Islet precursor cell (in vitro differentiated cells): ENCODE measurements around the gene EDEM1.
A peak's percentile ranks its signal among the peaks of the same experiment; 100 is the strongest.
"Not testable (repeated sequence)": the region's sequence is repeated elsewhere in the genome, so short reads cannot be mapped to it uniquely, and the experiment has no call there.

Experiments
- DNase-seq: peaks from one replicate; pipeline ENCODE4 v3.0.0-alpha.2; 2018

Gene EDEM1

GRCh38 chr3:5181469-5182141 lies 5.9 kb upstream of the EDEM1 start:
- no peak for DNase-seq

- DNase-seq: not testable (repeated sequence)
These were observed 3.8 kb upstream of the EDEM1 start for GRCh38 chr3:5183714-5184113.

GRCh38 chr3:5184499-5184898 lies 3.0 kb upstream of the EDEM1 start:
- DNase-seq: no peak

DNA sequence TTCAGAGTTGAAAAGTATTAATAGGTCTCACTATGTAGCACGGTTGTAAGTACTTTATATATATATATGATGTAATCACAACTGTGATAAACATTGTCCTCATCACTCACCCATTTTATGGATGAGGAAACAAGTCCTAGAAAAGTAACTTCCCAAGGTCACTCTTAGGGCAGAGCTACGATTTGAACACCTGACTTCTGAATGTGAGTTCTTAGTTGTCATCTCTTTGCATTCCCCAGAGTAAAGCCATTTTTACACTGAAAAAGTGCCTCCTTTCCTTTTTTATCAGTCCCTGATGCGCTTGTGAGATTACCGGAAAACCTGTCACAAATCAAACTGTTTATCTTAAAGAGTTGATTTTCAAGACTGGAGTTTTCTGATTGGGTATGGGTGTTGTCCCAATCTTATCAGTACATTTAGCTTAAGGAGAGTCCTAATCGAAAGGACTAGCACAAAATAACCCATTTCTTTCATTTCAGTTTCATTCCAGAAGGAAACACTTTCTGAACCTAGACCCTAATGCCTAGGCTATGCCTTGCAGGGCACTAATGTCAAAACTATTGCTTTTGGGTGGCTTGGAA lies 2.3 kb upstream of the EDEM1 start:
- no peak for DNase-seq

GRCh38 chr3:5186089-5186857 lies 1.2 kb upstream of the EDEM1 start:
- no peak for DNase-seq

DNA sequence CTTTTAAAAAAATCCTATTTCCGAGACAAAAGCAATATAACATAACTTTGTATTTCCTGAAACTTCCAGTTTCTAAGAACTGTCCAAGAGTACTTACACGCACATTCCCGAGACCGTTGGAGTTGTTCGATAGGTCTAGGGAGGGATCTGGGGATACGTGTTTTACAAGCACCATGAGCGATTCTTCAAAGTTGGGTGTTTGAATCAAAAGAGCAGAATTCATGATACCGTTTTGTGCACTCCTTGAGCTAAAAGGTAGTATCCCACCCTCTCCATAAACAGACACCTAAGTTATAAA lies 700 bp upstream of the EDEM1 start:
- DNase-seq: no peak

DNA sequence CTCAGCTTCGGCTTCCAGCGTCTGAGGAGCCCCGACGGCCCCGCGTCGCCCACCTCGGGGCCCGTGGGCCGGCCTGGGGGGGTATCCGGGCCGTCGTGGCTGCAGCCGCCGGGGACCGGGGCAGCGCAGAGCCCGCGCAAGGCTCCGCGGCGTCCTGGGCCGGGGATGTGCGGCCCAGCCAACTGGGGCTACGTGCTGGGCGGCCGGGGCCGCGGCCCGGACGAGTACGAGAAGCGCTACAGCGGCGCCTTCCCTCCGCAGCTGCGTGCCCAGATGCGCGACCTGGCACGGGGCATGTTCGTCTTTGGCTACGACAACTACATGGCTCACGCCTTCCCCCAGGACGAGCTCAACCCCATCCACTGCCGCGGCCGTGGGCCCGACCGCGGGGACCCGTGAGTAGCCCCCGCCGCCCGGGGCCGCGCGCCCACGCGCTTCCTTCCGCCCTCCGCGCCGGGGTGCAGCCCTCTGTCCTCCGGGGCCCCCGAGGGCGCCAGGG lies 462 bp downstream of the EDEM1 start:
- DNase-seq: peak; percentile 57

DNA sequence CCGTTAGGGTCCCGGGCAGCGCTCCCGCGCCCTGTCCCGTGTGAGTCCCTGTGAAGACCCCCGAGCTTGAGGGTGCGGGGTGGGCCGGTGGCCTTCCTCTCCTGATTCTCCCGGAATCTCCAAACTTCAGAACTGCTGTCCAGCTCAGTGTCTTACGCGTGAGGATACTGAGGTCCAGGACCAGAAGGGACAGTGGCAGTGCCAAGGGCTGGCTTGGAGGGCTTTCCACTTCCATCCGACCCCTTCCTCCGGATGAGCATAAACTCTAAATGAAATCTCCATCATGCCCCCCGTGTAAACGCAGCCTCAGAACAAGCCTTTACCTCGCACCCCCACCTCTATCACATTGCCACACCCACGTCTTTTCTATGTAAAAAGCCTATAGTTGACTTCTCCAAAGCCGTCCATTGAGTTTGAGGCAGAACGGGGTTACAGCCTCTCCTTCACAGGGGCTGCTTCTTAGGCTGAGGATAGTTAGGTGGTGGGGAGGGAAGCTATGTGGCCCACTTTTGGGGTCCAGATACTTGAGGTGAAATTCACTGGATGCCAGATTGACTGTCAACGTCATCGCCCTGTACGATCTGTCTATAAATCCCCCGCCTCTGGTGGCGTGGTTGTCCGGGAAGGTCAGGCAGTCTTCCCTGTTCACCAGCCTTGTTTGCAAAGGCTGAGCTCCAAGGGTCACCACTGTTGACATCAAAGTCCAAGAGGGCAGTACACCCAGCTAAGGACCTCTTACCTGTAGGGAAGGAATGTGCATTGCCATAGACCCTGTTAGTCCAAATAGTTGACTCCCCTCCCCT lies 1.1 kb downstream of the EDEM1 start:
- peak; percentile 61 for DNase-seq

DNA sequence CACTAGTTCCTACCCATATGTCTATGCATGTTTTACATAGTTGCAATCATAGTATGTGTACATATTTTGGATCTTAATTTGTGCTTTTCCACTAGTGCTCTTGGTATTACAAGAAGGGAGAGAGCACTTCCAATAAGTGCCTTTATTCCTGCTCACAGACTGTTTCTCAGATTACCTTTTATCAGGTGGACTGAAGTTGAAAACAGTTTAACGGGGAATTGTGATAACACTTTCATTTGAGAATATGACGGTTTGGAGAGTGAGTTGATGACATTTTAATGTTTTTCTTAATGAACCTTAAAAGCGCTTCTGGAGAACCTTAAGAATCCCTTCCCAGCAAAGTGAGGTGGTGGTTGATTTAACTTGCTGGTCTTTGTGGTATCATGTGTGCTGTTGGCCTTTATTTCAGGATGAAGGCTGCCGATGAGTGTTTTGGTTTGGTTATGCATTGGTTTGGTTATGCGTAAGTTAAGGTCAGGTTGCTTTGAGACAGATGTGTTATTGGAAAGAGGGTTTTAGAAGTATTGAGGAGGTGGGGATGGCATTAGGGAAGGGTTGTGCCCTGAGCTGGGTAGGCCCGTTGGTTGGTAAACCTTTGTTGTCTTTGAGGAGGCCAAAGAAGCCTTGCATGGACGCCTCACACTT lies 2.8 kb downstream of the EDEM1 start:
- no peak for DNase-seq

DNA sequence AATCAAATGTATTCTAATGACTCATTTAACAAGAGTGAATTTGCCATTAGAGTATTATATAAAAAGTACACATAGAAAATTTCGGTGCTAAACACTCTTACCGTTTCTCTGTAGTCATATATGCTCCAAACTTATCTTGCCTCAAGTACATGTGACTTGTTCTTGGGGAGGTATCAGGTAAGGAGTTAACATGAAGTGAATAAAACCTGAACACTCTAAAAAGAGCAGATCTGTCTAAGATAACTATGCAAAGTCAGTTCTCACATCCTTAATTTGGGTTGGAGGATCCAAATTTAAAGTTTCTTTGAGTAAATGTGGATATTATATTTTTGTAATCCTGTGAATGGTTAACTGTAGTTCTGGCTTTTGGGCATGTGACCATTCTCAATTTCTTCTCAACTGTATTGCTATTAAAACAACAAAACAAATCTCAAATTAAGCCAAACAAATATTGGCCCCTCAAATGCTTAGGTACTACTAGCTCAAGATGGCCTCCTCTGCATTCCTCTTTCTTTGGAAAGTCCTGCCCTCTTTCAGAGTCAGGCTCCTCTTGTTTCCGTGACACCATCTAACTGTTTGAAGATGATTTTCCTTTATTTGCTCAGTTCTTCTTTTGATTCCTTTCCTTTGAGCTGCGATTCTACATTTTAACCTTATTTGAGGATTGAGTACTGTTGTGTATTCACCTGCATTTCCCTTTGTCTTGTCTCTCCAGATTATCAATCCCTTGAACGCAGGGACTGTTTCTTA lies 4.2 kb downstream of the EDEM1 start:
- DNase-seq: no peak

DNA sequence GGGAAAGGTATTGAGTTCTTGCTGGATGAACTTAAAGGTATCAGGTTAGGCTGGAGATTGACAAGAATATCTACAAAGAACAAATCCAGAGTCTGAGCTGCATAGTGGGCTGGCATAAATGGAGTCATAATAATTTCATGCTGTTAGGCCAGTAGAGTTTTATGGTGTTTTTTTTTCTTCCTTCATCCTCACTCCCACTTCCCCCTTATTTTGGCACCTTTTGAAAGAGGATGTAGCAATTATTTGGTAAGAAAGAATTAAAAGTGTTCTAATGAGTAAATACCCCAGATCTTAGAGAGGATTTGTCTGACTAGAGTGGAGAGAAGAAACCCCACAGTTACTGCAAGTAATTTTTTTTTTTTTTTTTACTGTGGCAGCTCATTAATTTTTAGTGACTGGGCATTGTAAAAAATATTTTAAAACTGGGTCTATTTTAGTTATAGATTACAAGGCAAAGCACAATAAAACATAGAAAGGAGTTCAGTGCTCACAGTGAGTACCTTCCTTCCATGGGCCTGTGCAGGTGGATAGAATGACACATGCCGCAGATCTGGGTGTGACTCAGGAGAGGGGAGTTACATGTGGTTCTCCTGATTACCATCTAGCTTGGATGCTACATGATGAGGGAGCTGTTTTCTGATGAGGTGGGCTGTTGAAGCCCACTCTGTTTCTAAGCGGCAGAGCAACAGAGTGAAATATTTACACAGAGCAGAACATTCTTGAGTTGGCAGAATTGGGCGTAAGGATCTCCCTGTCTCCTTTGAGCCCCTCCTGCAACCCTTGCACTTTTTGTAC lies 5.3 kb downstream of the EDEM1 start:
- no peak for DNase-seq

DNA sequence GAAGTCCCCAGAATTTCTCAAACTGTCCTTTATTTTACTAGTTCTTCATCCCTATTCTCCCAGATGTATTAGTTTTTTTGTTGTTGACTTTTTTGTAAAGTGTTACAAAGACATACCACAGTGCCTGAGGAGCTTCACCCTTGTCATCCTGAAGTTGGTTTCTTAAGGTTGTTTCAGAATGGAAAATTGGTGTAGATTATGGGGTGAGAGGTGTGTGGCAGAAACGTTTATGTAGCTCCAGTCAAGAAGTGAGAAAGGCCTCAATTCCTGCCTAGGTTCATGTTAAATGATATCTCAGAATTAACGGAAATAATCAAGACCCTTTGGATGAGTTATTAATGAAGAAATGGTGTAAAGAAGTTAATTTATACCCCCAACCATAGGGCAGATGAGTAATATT lies 6.8 kb downstream of the EDEM1 start:
- no peak for DNase-seq

DNA sequence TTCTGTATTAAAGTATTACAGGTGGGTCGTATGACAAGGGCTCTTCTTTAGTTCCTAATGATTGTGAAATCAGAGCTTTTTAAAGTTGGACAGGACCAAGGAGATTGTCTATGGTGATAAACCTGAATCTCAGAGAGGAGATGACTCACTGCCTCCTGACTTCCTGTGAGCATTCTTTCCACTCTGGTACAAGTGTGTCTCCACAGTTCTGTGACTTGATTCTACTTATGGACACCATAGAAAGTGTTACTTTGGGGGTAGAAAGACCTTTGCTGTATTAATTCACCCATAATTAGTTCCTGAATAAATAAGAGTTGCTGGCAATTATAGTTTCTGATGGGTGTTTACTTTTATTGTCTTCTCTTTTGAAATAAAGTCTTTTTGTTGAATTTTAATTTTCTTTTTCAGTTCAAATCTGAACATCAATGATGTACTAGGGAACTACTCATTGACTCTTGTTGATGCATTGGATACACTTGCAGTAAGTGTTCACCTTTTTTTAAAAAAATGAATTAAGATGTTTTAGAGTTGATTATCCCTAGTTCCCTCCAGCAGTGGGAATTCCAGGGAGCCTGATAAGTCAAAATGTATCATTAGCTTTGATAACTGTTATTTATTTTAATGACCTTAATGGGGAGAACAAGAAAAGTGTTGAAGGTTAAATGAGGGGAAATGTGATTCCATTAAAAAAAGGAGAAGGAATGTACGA lies 7.4 kb downstream of the EDEM1 start:
- DNase-seq: peak; percentile 76

DNA sequence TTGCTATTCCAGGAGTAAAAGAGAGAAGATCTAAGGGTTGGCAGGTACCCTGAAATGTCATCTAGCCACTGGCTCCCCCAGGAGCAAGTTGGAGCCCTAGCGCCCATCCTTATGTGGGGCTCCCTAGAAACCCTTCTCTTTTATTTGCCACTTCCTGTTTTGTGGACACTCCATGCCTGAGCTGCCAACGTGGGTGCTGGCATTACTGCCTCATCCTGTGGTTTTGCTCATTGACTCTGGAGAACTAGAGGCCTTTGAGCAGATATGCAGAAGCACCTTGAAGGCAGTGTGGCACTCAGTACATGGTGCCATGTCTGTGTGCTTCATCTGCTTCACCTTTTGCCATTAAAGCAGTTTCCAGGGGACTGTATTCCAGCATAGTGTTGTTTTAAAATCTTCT lies 8.1 kb downstream of the EDEM1 start:
- no peak for DNase-seq

DNA sequence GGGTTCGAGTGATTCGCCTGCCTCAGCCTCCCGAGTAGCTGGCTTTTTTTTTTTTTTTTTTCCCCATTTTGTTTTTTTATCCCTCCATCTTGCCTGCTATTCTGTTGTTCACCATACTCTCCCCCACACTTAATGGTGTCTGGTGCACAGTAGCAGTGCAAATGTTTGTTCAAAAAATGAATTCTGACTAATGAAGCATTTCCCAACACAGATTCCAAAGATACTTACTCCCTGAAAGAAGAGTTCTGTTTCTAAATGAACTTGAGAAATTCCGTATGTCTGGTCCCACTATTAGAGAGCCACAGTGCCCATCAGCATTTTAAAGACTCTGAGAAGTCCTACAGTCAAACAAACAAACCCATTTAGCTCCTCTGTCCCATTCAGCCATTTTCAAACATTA lies 9.5 kb downstream of the EDEM1 start:
- no peak for DNase-seq

GRCh38 chr3:5197470-5198312 lies 10.2 kb downstream of the EDEM1 start:
- no peak for DNase-seq

- DNase-seq: no peak
These were observed 10.8 kb downstream of the EDEM1 start for GRCh38 chr3:5198313-5198677.

GRCh38 chr3:5198986-5199731 lies 11.7 kb downstream of the EDEM1 start:
- no peak for DNase-seq

GRCh38 chr3:5201536-5201935 lies 14.0 kb downstream of the EDEM1 start:
- no peak for DNase-seq
